ENCODE measurements around the gene ZNF385C.

ZNF385C gene

GRCh38 chr17:42136654-42137051 is 38.4 kb upstream of the ZNF385C start:
- Histone ChIP-seq H3K9ac (ENCODE audit: low read depth, low read length) (no peak overlapping the region), H2AFZ (ENCODE audit: low read depth, low read length) (no peak overlapping the region), H3K4me3 (ENCODE audit: low read depth in 1 of 2, low read length in 2 of 2) (no peak overlapping the region), H3K27me3 (ENCODE audit: insufficient read depth, low read length, poor library complexity) (no peaks in the 10 kb centered on the region), H3K4me1 (ENCODE audit: insufficient read depth, low read length) (0 out of 2 replicates have a peak, but pooled peaks cover 3% of the 10 kb centered on the region), H4K20me1 (ENCODE audit: insufficient read depth, low read length) (peaks cover 69% of the 10 kb centered on the region), H3K9me3 (ENCODE audit: insufficient read depth, low read length, severe bottlenecking) (no peaks in the 10 kb centered on the region), H3K79me2 (ENCODE audit: insufficient read depth, low read length) (peaks cover 99% of the 10 kb centered on the region), H3K27ac (ENCODE audit: low read length) (no peak overlapping the region), H3K36me3 (ENCODE audit: insufficient read depth, low read length) (peaks cover 58% of the 10 kb centered on the region), H3K4me2 (ENCODE audit: insufficient read depth, low read length) (no peak overlapping the region)
- TF ChIP-seq EZH2 (IDR thresholded peaks at IDR 0.05; ENCODE audit: borderline replicate concordance, low read depth, low read length, severe bottlenecking) (no peak), CTCF (IDR thresholded peaks at IDR 0.05; ENCODE audit: borderline replicate concordance, extremely low read depth, low read length, poor library complexity, severe bottlenecking) (no peak)
- DNase-seq (no peak), ATAC-seq (ENCODE audit: insufficient read depth, low read depth) (no peak)

- DNase-seq (no peak), ATAC-seq (ENCODE audit: insufficient read depth, low read depth) (no peak)
- Histone ChIP-seq H3K4me1 (ENCODE audit: insufficient read depth, low read length) (0 out of 2 replicates have a peak, but pooled peaks cover 3% of the 10 kb centered on the region), H3K9me3 (ENCODE audit: insufficient read depth, low read length, severe bottlenecking) (no peaks in the 10 kb centered on the region), H3K79me2 (ENCODE audit: insufficient read depth, low read length) (peaks cover 99% of the 10 kb centered on the region), H3K27me3 (ENCODE audit: insufficient read depth, low read length, poor library complexity) (no peaks in the 10 kb centered on the region), H3K36me3 (ENCODE audit: insufficient read depth, low read length) (peaks cover 58% of the 10 kb centered on the region), H3K4me3 (ENCODE audit: low read depth in 1 of 2, low read length in 2 of 2) (no peak overlapping the region), H3K27ac (ENCODE audit: low read length) (no peak overlapping the region), H2AFZ (ENCODE audit: low read depth, low read length) (no peak overlapping the region), H4K20me1 (ENCODE audit: insufficient read depth, low read length) (peaks cover 69% of the 10 kb centered on the region), H3K4me2 (ENCODE audit: insufficient read depth, low read length) (no peak overlapping the region), H3K9ac (ENCODE audit: low read depth, low read length) (no peak overlapping the region)
- no peak for TF ChIP-seq EZH2 (IDR thresholded peaks at IDR 0.05; ENCODE audit: borderline replicate concordance, low read depth, low read length, severe bottlenecking)
- no peak for TF ChIP-seq CTCF (IDR thresholded peaks at IDR 0.05; ENCODE audit: borderline replicate concordance, extremely low read depth, low read length, poor library complexity, severe bottlenecking)
Observed at GRCh38 chr17:42135664-42136653, 37.7 kb upstream of the ZNF385C start.

- Histone ChIP-seq H2AFZ (ENCODE audit: low read depth, low read length) (no peak overlapping the region), H3K27ac (ENCODE audit: low read length) (no peak overlapping the region), H3K9ac (ENCODE audit: low read depth, low read length) (no peak overlapping the region), H3K4me1 (ENCODE audit: insufficient read depth, low read length) (0 out of 2 replicates have a peak, but pooled peaks cover 3% of the 10 kb centered on the region), H3K4me2 (ENCODE audit: insufficient read depth, low read length) (no peak overlapping the region), H4K20me1 (ENCODE audit: insufficient read depth, low read length) (peaks cover 76% of the 10 kb centered on the region), H3K27me3 (ENCODE audit: insufficient read depth, low read length, poor library complexity) (no peaks in the 10 kb centered on the region), H3K36me3 (ENCODE audit: insufficient read depth, low read length) (peaks cover 62% of the 10 kb centered on the region), H3K9me3 (ENCODE audit: insufficient read depth, low read length, severe bottlenecking) (no peaks in the 10 kb centered on the region), H3K4me3 (ENCODE audit: low read depth in 1 of 2, low read length in 2 of 2) (no peak overlapping the region), H3K79me2 (ENCODE audit: insufficient read depth, low read length) (peaks cover 100% of the 10 kb centered on the region)
- DNase-seq (no peak), ATAC-seq (ENCODE audit: insufficient read depth, low read depth) (no peak)
- TF ChIP-seq EZH2 (IDR thresholded peaks at IDR 0.05; ENCODE audit: borderline replicate concordance, low read depth, low read length, severe bottlenecking) (no peak), CTCF (IDR thresholded peaks at IDR 0.05; ENCODE audit: borderline replicate concordance, extremely low read depth, low read length, poor library complexity, severe bottlenecking) (no peak)
Observed at GRCh38 chr17:42135151-42135550, 36.9 kb upstream of the ZNF385C start.
